OCI-LY1 (cell line): Measurements from ENCODE around the gene UGGT1.

Experiments used
- H2AFZ ChIP-seq: fragments of 200-600 bp; sonication (generic), shearing (Covaris generic); 2 replicates; pipeline ENCODE4 v1.6.0; 2014; ENCODE audit warnings: antibody characterized with exemption, mild to moderate bottlenecking, low read length
- H3F3A ChIP-seq: fragments of 200-600 bp; sonication (generic), shearing (Covaris generic); 2 replicates; pipeline ENCODE4 v1.6.0; 2014; ENCODE audit warnings: mild to moderate bottlenecking, antibody characterized with exemption, low read length, moderate library complexity; ENCODE audit not compliant: insufficient read depth
- H3K27ac ChIP-seq: fragments of 200-600 bp; sonication (generic); 2 replicates; pipeline ENCODE4 v1.5.1; 2014; ENCODE audit warnings: low read length, mixed run types, mild to moderate bottlenecking, low read depth; ENCODE audit not compliant: poor library complexity, severe bottlenecking
- H3K27me3 ChIP-seq: fragments of 200-600 bp; sonication (generic); 2 replicates; pipeline ENCODE4 v1.6.0; 2014; ENCODE audit warnings: antibody characterized with exemption, mild to moderate bottlenecking, low read length, moderate library complexity; ENCODE audit not compliant: insufficient read depth
- H3K36me3 ChIP-seq: fragments of 200-600 bp; sonication (generic); 2 replicates; pipeline ENCODE4 v1.6.1; 2014; ENCODE audit warnings: mild to moderate bottlenecking, antibody characterized with exemption, low read length, moderate library complexity, mixed read lengths; ENCODE audit not compliant: insufficient read depth
- H3K4me1 ChIP-seq: fragments of 200-600 bp; sonication (generic); 2 replicates; pipeline ENCODE4 v1.5.1; 2014; ENCODE audit warnings: mild to moderate bottlenecking, low read length, moderate library complexity; ENCODE audit not compliant: insufficient read depth, severe bottlenecking
- H3K4me2 ChIP-seq: fragments of 200-600 bp; sonication (generic), shearing (Covaris generic); 2 replicates; pipeline ENCODE4 v1.6.1; 2014; ENCODE audit warnings: low read length
- H3K4me3 ChIP-seq: fragments of 200-600 bp; sonication (generic); 2 replicates; pipeline ENCODE4 v1.5.1; 2014; ENCODE audit warnings: low read length, low read depth, mild to moderate bottlenecking, mixed read lengths; ENCODE audit not compliant: poor library complexity, severe bottlenecking
- H3K79me2 ChIP-seq: fragments of 200-600 bp; shearing (Covaris generic); 2 replicates; pipeline ENCODE4 v1.6.1; 2016; ENCODE audit warnings: mixed run types, low read length, mixed read lengths; ENCODE audit not compliant: insufficient read depth
- H3K9ac ChIP-seq: fragments of 200-600 bp; sonication (generic), shearing (Covaris generic); 2 replicates; pipeline ENCODE4 v1.6.1; 2014; ENCODE audit warnings: mild to moderate bottlenecking, low read length, mixed read lengths
- H3K9me2 ChIP-seq: fragments of 200-600 bp; sonication (generic), shearing (Covaris generic); 2 replicates; pipeline ENCODE4 v1.6.1; 2014; ENCODE audit warnings: low read depth, mild to moderate bottlenecking, low read length, mixed read lengths
- H3K9me3 ChIP-seq: fragments of 200-600 bp; shearing (Covaris generic); 2 replicates; pipeline ENCODE4 v1.6.1; 2014; ENCODE audit warnings: low read length, mixed read lengths
- H4K20me1 ChIP-seq: fragments of 200-600 bp; sonication (generic), shearing (Covaris generic); 2 replicates; pipeline ENCODE4 v1.6.0; 2016; ENCODE audit warnings: mild to moderate bottlenecking, low read length; ENCODE audit not compliant: insufficient read depth
- CTCF ChIP-seq: fragments of 200-600 bp; sonication (generic), shearing (Covaris generic); IDR thresholded peaks from 2 replicates; pipeline ENCODE4 v1.5.1; 2017; ENCODE audit warnings: mild to moderate bottlenecking, antibody characterized with exemption, low read length, moderate library complexity, mixed read lengths
- EZH2 ChIP-seq: fragments of 200-600 bp; sonication (generic), shearing (Covaris generic); IDR thresholded peaks from 2 replicates; pipeline ENCODE4 v1.8.0; 2017; ENCODE audit warnings: borderline replicate concordance, mixed run types, mild to moderate bottlenecking, antibody characterized with exemption, low read length, moderate library complexity, mixed read lengths

Gene UGGT1

GRCh38 chr2:128196026-128196425 is 105.0 kb downstream of the UGGT1 start:
- no peaks in the 10 kb centered on the region for H3K27me3 ChIP-seq
- H3K27ac ChIP-seq, result no peak overlapping the region
- H3K9me3 ChIP-seq, result no peaks in the 10 kb centered on the region
- H3F3A ChIP-seq, result no peaks in the 10 kb centered on the region
- no peak for TF ChIP-seq CTCF
- no peak for TF ChIP-seq EZH2
- no peak overlapping the region for H3K9ac ChIP-seq
- no peaks in the 10 kb centered on the region for H4K20me1 ChIP-seq
- peaks cover 15% of the 10 kb centered on the region for H3K36me3 ChIP-seq
- H3K4me2 ChIP-seq, result no peak overlapping the region
- no peaks in the 10 kb centered on the region for H3K79me2 ChIP-seq
- no peaks in the 10 kb centered on the region for H3K9me2 ChIP-seq
- H3K4me3 ChIP-seq, result no peak overlapping the region
- no peaks in the 10 kb centered on the region for H3K4me1 ChIP-seq
- no peak overlapping the region for H2AFZ ChIP-seq

- Histone ChIP-seq H2AFZ (no peak overlapping the region), H3K27ac (no peak overlapping the region), H3K27me3 (no peaks in the 10 kb centered on the region), H3K9me2 (no peaks in the 10 kb centered on the region), H3K4me1 (no peaks in the 10 kb centered on the region), H3F3A (no peaks in the 10 kb centered on the region), H3K9me3 (no peaks in the 10 kb centered on the region), H3K36me3 (peaks cover 11% of the 10 kb centered on the region), H4K20me1 (no peaks in the 10 kb centered on the region), H3K4me2 (no peak overlapping the region), H3K9ac (no peak overlapping the region), H3K79me2 (no peaks in the 10 kb centered on the region), H3K4me3 (no peak overlapping the region)
- TF ChIP-seq EZH2, result no peak
- TF ChIP-seq CTCF, result no peak
Measured at GRCh38 chr2:128196471-128196931, 105.5 kb downstream of the UGGT1 start.

GRCh38 chr2:128197059-128197458 is 106.1 kb downstream of the UGGT1 start:
- no peak for TF ChIP-seq CTCF
- no peak for TF ChIP-seq EZH2
- Histone ChIP-seq H3K9me2 (no peaks in the 10 kb centered on the region), H3K79me2 (no peaks in the 10 kb centered on the region), H3K27me3 (no peaks in the 10 kb centered on the region), H3K9ac (no peak overlapping the region), H3K4me3 (no peak overlapping the region), H3K4me1 (no peaks in the 10 kb centered on the region), H3K36me3 (peaks cover 7% of the 10 kb centered on the region), H3K9me3 (no peaks in the 10 kb centered on the region), H2AFZ (no peak overlapping the region), H3K27ac (no peak overlapping the region), H4K20me1 (no peaks in the 10 kb centered on the region), H3F3A (no peaks in the 10 kb centered on the region), H3K4me2 (no peak overlapping the region)
